SJCRH30 (cell line): ENCODE data around the gene SLC44A1. TPM values are rescaled to one million over a fixed set of nuclear protein-coding genes. Genes with fewer than 3 reads are reported as not detected.

Experiments
- DNase-seq, 2 experiments: peaks; one replicate each; pipeline ENCODE4 v3.0.0-alpha.2; 2015 to 2020
- H3K27ac ChIP-seq: fragments of 250-450 bp; sonication (Bioruptor Pico); 2 replicates; pipeline ENCODE4 v1.5.1; 2020; ENCODE audit warnings: mild to moderate bottlenecking, moderate library complexity
- H3K27me3 ChIP-seq: fragments of 250-450 bp; sonication (Bioruptor Pico); 2 replicates; pipeline ENCODE4 v1.5.1; 2020; ENCODE audit warnings: mild to moderate bottlenecking, moderate library complexity
- H3K36me3 ChIP-seq: fragments of 250-450 bp; sonication (Bioruptor Pico); 2 replicates; pipeline ENCODE4 v1.5.1; 2020; ENCODE audit warnings: mild to moderate bottlenecking, moderate library complexity
- H3K4me1 ChIP-seq: fragments of 250-450 bp; sonication (Bioruptor Pico); 2 replicates; pipeline ENCODE4 v1.5.1; 2020; ENCODE audit warnings: mild to moderate bottlenecking, moderate library complexity
- H3K4me3 ChIP-seq: fragments of 250-450 bp; sonication (Bioruptor Pico); 2 replicates; pipeline ENCODE4 v1.5.1; 2020; ENCODE audit warnings: mild to moderate bottlenecking, moderate library complexity
- H3K9me3 ChIP-seq: fragments of 250-450 bp; sonication (Bioruptor Pico); replicated peaks from 2 replicates; pipeline ENCODE4 v1.5.1; 2020; ENCODE audit warnings: mild to moderate bottlenecking, moderate library complexity
- total RNA-seq: library from RNA; depleted of rRNA; stranded (reverse); fragments of >200 nt; shearing (Covaris generic); gene quantifications from 2 replicates; pipeline ENCODE4 v1.2.3, GENCODE V29; 2014

The SLC44A1 gene
- total RNA-seq, 1 experiment from 2014 or later = 17.9 TPM

GRCh38 chr9:105232207-105232606 lies 12.2 kb upstream of the SLC44A1 start:
- Histone ChIP-seq H3K4me1 (no peaks in the 10 kb centered on the region), H3K9me3 (no peaks in the 10 kb centered on the region), H3K4me3 (no peak overlapping the region), H3K36me3 (no peaks in the 10 kb centered on the region), H3K27me3 (no peaks in the 10 kb centered on the region), H3K27ac (no peak overlapping the region)
- no peak for DNase-seq

DNA sequence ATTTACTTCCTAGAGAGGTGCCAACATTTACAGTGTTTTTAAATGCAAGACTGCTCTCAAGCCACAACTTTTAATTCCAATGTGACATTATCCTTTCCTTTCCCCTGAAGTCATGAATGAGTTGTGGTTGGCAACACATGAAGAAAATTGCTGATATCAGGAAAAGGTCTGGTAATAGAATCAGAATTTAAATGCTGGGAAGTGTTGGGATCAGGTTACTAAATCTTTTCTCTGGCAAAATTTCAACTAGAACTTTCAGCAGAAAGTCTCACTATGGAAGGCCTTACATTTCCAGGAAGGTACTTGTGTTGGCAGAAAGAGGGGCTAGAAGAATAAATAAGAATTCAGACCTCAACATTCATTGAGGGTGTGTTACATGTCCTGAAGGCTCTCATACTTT lies 10.6 kb upstream of the SLC44A1 start:
- DNase-seq = no peak
- Histone ChIP-seq H3K4me3 (no peak overlapping the region), H3K36me3 (no peaks in the 10 kb centered on the region), H3K9me3 (no peaks in the 10 kb centered on the region), H3K27ac (no peak overlapping the region), H3K27me3 (no peaks in the 10 kb centered on the region), H3K4me1 (no peaks in the 10 kb centered on the region)

DNA sequence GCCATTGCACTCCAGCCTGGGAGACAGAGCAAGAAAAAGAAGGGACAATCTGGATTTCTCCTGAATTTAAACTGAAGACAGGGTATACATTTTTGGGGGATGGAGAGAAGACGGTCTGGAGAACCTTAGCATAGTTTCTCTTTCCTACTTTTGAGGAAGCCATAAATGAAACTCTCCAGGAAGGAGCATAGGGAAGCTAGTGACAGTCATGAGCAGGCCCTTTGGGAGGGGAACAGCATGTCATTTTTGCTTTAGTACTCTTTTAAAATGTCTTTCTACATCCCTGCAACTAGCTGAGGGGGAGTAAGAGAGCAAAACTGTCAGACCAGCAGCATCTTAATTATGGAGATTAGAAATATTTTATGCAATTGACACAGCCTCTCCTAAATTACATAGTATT lies 8.2 kb upstream of the SLC44A1 start:
- no peaks in the 10 kb centered on the region for H3K9me3 ChIP-seq
- no peak for DNase-seq
- H3K36me3 ChIP-seq = no peaks in the 10 kb centered on the region
- no peaks in the 10 kb centered on the region for H3K4me1 ChIP-seq
- no peak overlapping the region for H3K4me3 ChIP-seq
- no peak overlapping the region for H3K27ac ChIP-seq
- H3K27me3 ChIP-seq = no peaks in the 10 kb centered on the region

GRCh38 chr9:105237246-105237645 lies 7.2 kb upstream of the SLC44A1 start:
- no peak for DNase-seq
- Histone ChIP-seq H3K27ac (no peak overlapping the region), H3K27me3 (no peaks in the 10 kb centered on the region)

GRCh38 chr9:105238302-105238701 lies 6.1 kb upstream of the SLC44A1 start:
- Histone ChIP-seq H3K9me3 (no peaks in the 10 kb centered on the region), H3K36me3 (no peaks in the 10 kb centered on the region), H3K4me1 (peaks cover 5% of the 10 kb centered on the region; the same call in 1 of the 2 replicates), H3K27me3 (no peaks in the 10 kb centered on the region), H3K27ac (no peak overlapping the region), H3K4me3 (no peak overlapping the region)
- no peak for DNase-seq

More at GRCh38 chr9:105237246-105237645, 7.2 kb upstream of the SLC44A1 start:
- Histone ChIP-seq H3K36me3 (no peaks in the 10 kb centered on the region), H3K4me1 (no peaks in the 10 kb centered on the region), H3K4me3 (no peak overlapping the region), H3K9me3 (no peaks in the 10 kb centered on the region)

DNA sequence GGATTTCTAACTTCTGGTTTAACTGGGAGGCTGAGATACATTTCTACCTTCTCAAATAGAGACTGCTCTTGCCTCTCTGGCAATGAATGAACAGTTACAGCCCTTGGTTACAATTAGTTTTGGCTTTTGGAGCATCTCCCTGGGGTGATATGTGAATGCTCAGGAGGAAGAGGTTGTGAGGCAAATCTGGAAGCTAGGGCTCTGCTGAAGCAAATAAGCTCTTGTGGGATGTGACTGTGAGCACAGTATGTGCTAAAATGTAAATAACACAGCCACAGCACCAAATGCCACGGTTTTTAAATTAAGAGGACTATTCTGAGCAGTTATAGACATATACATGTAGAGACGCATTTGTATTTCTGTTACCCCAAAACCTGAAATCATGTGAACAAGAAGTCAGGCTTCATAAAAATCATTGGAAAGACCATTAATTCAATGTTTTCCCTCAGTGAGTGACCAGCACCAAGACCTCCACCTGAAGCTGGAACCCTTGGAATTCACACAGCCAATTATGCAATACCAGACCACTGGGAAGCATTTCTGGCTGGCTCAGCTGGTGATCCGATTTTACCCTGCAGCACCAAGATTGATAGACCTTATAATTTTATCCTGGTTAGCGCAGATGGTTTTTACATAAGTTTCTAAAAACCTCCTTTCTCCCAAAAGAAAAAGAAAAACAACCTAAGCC lies 3.0 kb upstream of the SLC44A1 start:
- H3K36me3 ChIP-seq = no peaks in the 10 kb centered on the region
- H3K27me3 ChIP-seq = no peaks in the 10 kb centered on the region
- DNase-seq = no peak
- H3K4me1 ChIP-seq = peaks cover 9% of the 10 kb centered on the region; the same call in 1 of the 2 replicates
- no peak overlapping the region for H3K27ac ChIP-seq
- H3K4me3 ChIP-seq = no peak overlapping the region
- H3K9me3 ChIP-seq = no peaks in the 10 kb centered on the region

- no peak for DNase-seq
- no peaks in the 10 kb centered on the region for H3K27me3 ChIP-seq
- H3K9me3 ChIP-seq = no peaks in the 10 kb centered on the region
- H3K4me3 ChIP-seq = no peak overlapping the region
- no peak overlapping the region for H3K27ac ChIP-seq
- peaks cover 9% of the 10 kb centered on the region; the same call in 1 of the 2 replicates for H3K4me1 ChIP-seq
- H3K36me3 ChIP-seq = no peaks in the 10 kb centered on the region
These were observed 2.4 kb upstream of the SLC44A1 start for GRCh38 chr9:105242062-105242461.

DNA sequence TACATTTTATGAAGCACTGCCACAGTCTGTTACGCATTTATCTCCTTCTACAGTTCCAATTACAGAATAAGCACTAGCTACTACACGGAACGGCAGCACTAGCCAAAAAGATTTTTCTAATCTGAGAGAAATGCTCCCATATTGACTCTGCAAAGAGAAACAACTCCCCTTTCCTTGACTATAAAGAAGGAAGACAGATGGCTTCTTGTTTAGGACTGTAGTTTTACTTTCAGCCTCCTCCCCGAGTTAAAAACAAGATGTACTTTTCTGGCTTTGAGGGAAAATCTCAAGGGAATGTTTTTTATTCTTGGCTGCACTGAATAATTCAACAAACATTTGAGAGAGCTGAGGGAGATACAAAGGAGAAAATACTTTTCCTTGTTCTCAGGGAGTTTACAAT lies 1.9 kb upstream of the SLC44A1 start:
- Histone ChIP-seq H3K36me3 (no peaks in the 10 kb centered on the region), H3K4me1 (peaks cover 9% of the 10 kb centered on the region; the same call in 1 of the 2 replicates), H3K27me3 (no peaks in the 10 kb centered on the region), H3K9me3 (no peaks in the 10 kb centered on the region), H3K4me3 (no peak overlapping the region), H3K27ac (no peak overlapping the region)
- DNase-seq = no peak

DNA sequence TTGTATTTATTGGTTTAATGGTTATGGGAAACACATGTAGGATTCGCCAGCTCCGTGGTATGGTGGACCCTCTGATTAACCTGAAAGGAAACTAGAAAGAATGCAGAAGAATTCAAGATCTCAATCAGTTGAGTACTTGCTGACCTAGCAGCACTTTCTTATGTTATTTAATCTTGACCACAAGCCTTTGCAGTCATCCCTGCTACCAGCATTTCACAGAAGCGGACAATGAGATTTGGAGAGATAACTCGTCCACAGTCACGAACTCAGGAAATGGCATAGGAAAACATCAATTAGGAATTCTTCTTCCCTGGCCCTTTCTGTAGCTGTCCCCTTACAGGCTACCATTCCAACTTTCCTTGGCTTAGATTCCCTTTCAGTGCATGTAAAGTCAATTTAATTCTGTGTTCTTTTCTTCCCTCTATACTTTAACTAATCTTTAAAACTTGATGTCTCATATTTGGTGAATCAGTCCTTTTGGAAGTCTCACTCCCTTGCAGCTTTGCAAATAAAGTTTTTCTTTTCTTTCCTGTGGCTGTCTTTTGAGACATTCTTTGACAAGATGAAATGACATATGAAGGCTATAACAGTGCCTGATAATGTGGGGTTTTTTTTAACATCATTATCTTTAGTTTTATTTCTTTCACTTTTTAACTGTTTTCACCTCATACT lies 1.3 kb upstream of the SLC44A1 start:
- DNase-seq = peak in 1 of 2 experiments; percentile 27
- no peaks in the 10 kb centered on the region for H3K9me3 ChIP-seq
- H3K36me3 ChIP-seq = no peaks in the 10 kb centered on the region
- H3K27ac ChIP-seq = no peak overlapping the region
- H3K4me3 ChIP-seq = no peak overlapping the region
- H3K4me1 ChIP-seq = peaks cover 9% of the 10 kb centered on the region; the same call in 1 of the 2 replicates
- no peaks in the 10 kb centered on the region for H3K27me3 ChIP-seq

GRCh38 chr9:105244734-105245028 lies 230 bp downstream of the SLC44A1 start:
- no peak overlapping the region for H3K27ac ChIP-seq

GRCh38 chr9:105245029-105245890 lies 809 bp downstream of the SLC44A1 start:
- H3K27me3 ChIP-seq = no peaks in the 10 kb centered on the region
- peaks cover 9% of the 10 kb centered on the region; the same call in 1 of the 2 replicates for H3K4me1 ChIP-seq
- H3K4me3 ChIP-seq = peak overlapping the region; percentile 73
- H3K9me3 ChIP-seq = no peaks in the 10 kb centered on the region
- H3K36me3 ChIP-seq = no peaks in the 10 kb centered on the region
- peak; percentile 20 to 53 for DNase-seq
- no peak overlapping the region for H3K27ac ChIP-seq

More at GRCh38 chr9:105244734-105245028, 230 bp downstream of the SLC44A1 start:
- DNase-seq = no peak
- H3K4me3 ChIP-seq = peak overlapping the region; percentile 73
- H3K36me3 ChIP-seq = no peaks in the 10 kb centered on the region
- peaks cover 9% of the 10 kb centered on the region; the same call in 1 of the 2 replicates for H3K4me1 ChIP-seq
- H3K27me3 ChIP-seq = no peaks in the 10 kb centered on the region
- H3K9me3 ChIP-seq = no peaks in the 10 kb centered on the region

DNA sequence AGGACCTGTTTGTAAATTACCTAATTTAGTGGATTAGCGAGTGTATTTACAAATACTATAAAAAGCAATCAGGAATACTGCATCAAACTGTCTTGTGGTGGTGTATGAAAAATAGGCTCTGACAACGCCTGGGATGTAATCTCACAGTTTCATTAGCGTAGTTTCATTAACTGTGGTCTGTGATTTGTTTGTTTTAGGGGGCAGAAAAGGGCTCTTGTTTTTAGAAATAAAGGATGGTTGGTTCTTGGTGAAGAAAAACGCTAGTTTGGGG lies 1.4 kb downstream of the SLC44A1 start:
- DNase-seq = no peak
- peaks cover 9% of the 10 kb centered on the region; the same call in 1 of the 2 replicates for H3K4me1 ChIP-seq
- no peaks in the 10 kb centered on the region for H3K9me3 ChIP-seq
- H3K27me3 ChIP-seq = no peaks in the 10 kb centered on the region
- H3K4me3 ChIP-seq = peak overlapping the region; percentile 73
- no peak overlapping the region for H3K27ac ChIP-seq
- no peaks in the 10 kb centered on the region for H3K36me3 ChIP-seq

- H3K9me3 ChIP-seq = no peaks in the 10 kb centered on the region
- H3K27me3 ChIP-seq = no peaks in the 10 kb centered on the region
- H3K4me1 ChIP-seq = peaks cover 9% of the 10 kb centered on the region; the same call in 1 of the 2 replicates
- no peak overlapping the region for H3K27ac ChIP-seq
- H3K4me3 ChIP-seq = no peak overlapping the region
- DNase-seq = no peak
- no peaks in the 10 kb centered on the region for H3K36me3 ChIP-seq
These were observed 2.3 kb downstream of the SLC44A1 start for GRCh38 chr9:105246656-105247173.

DNA sequence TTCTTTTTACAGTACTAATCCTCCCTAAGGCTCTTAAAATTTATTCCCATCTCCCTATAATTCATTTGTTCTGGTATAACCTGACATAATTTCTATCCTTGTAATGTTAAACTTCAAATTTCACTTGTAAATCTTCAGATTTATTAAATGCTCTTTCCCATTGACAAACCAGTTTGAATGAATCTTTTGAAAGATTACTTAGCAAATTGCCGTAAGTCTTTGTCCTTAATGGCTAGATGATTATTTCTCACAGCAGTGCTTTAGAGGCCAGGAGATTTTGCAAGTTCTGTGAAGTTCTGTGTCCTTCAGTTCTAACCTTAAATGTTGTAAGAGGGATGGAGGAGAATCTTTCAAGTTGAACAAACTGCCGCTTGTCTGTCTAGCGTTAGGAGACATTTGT lies 4.2 kb downstream of the SLC44A1 start:
- H3K4me1 ChIP-seq = no peaks in the 10 kb centered on the region; the same call in 1 of the 2 replicates
- no peaks in the 10 kb centered on the region for H3K36me3 ChIP-seq
- no peaks in the 10 kb centered on the region for H3K27me3 ChIP-seq
- H3K9me3 ChIP-seq = no peaks in the 10 kb centered on the region
- no peak overlapping the region for H3K27ac ChIP-seq
- no peak overlapping the region for H3K4me3 ChIP-seq
- no peak for DNase-seq

GRCh38 chr9:105251133-105251532 lies 6.7 kb downstream of the SLC44A1 start:
- DNase-seq = no peak
- H3K4me3 ChIP-seq = no peak overlapping the region
- H3K36me3 ChIP-seq = no peaks in the 10 kb centered on the region
- H3K27me3 ChIP-seq = no peaks in the 10 kb centered on the region
- H3K9me3 ChIP-seq = no peaks in the 10 kb centered on the region
- H3K4me1 ChIP-seq = no peaks in the 10 kb centered on the region
- no peak overlapping the region for H3K27ac ChIP-seq
